WTC11 (cell line): ENCODE measurements around the gene SUPT3H. TPM values are rescaled to one million over a fixed set of nuclear protein-coding genes. Genes with fewer than 3 reads are reported as not detected.

Source experiments
- ATAC-seq: fragments of 200-7000 bp; cut with Tn5 transposase; 2 replicates; pipeline ENCODE4 v1.10.0; 2021; ENCODE audit warnings: mild to moderate bottlenecking, moderate library complexity
- CTCF ChIA-PET: fragments of 300-600 bp; sonication (Branson Sonifier 250); formaldehyde crosslinking; loops from one replicate; lab custom pipeline; 2021; ENCODE audit warnings: antibody characterized with exemption; lab: Charles Lee
- POLR2A ChIA-PET: fragments of 350-600 bp; sonication (Branson Sonifier 250); formaldehyde crosslinking; loops from one replicate; lab custom pipeline; 2021; ENCODE audit warnings: antibody characterized with exemption; lab: Charles Lee
- DNase-seq: peaks from one replicate; pipeline ENCODE4 v3.0.0; 2021; ENCODE audit warnings: low spot score
- H3K27ac Mint-ChIP-seq: 2 replicates; pipeline ENCODE4 v1.8.0; 2021; ENCODE audit warnings: mixed read lengths
- H3K27me3 Mint-ChIP-seq: 2 replicates; pipeline ENCODE4 v1.8.0; 2021; ENCODE audit warnings: low read depth, mild to moderate bottlenecking, moderate library complexity, mixed read lengths
- H3K36me3 Mint-ChIP-seq: 2 replicates; pipeline ENCODE4 v1.8.0; 2021; ENCODE audit warnings: mixed read lengths
- H3K4me1 Mint-ChIP-seq: 2 replicates; pipeline ENCODE4 v1.8.0; 2022; ENCODE audit warnings: mixed read lengths
- H3K4me3 Mint-ChIP-seq: 2 replicates; pipeline ENCODE4 v1.8.0; 2021; ENCODE audit warnings: mild to moderate bottlenecking, moderate library complexity, mixed read lengths
- H3K9me3 Mint-ChIP-seq: 2 replicates; pipeline ENCODE4 v1.8.0; 2021; ENCODE audit warnings: mixed read lengths
- ATF1 ChIP-seq: sonication (generic); formaldehyde crosslinking; IDR thresholded peaks from 2 replicates; pipeline ENCODE4 v1.8.1; 2023; ENCODE audit warnings: mild to moderate bottlenecking, moderate library complexity, missing genetic modification reagents
- CBFB ChIP-seq: sonication (generic); formaldehyde crosslinking; IDR thresholded peaks from 2 replicates; pipeline ENCODE4 v1.8.1; 2022; ENCODE audit warnings: mild to moderate bottlenecking, low read depth, missing genetic modification reagents
- CREB1 ChIP-seq: sonication (generic); formaldehyde crosslinking; IDR thresholded peaks from 2 replicates; pipeline ENCODE4 v1.8.0; 2023; ENCODE audit warnings: mild to moderate bottlenecking, missing genetic modification reagents
- ELF4 ChIP-seq: sonication (generic); formaldehyde crosslinking; IDR thresholded peaks from 2 replicates; pipeline ENCODE4 v1.8.1; 2022; ENCODE audit warnings: low read depth, mild to moderate bottlenecking, moderate library complexity, missing genetic modification reagents
- ESRRA ChIP-seq: sonication (generic); formaldehyde crosslinking; IDR thresholded peaks from 2 replicates; pipeline ENCODE4 v1.8.1; 2022; ENCODE audit warnings: mild to moderate bottlenecking, missing genetic modification reagents, borderline replicate concordance
- GRHL2 ChIP-seq: fragments of 250-450 bp; sonication (Bioruptor Pico); IDR thresholded peaks from 2 replicates; pipeline ENCODE4 v1.8.0; 2022; ENCODE audit warnings: mild to moderate bottlenecking, moderate library complexity; ENCODE audit not compliant: insufficient replicate concordance, severe bottlenecking
- NFYB ChIP-seq: sonication (generic); formaldehyde crosslinking; conservative IDR thresholded peaks from 2 replicates; pipeline ENCODE4 v1.8.0; 2022; ENCODE audit warnings: low read depth, missing genetic modification reagents
- SMAD4 ChIP-seq: sonication (generic); formaldehyde crosslinking; IDR thresholded peaks from 2 replicates; pipeline ENCODE4 v1.8.0; 2022; ENCODE audit warnings: mild to moderate bottlenecking, missing genetic modification reagents
- TCF7 ChIP-seq: sonication (generic); formaldehyde crosslinking; IDR thresholded peaks from 2 replicates; pipeline ENCODE4 v1.8.0; 2022; ENCODE audit warnings: mild to moderate bottlenecking, low read depth, missing genetic modification reagents, moderate library complexity
- TEAD4 ChIP-seq: sonication (generic); formaldehyde crosslinking; IDR thresholded peaks from 2 replicates; pipeline ENCODE4 v1.8.0; 2022; ENCODE audit warnings: mild to moderate bottlenecking, missing genetic modification reagents
- ZNF396 ChIP-seq: fragments of 250-450 bp; sonication (Bioruptor Pico); IDR thresholded peaks from 2 replicates; pipeline ENCODE4 v1.8.0; 2021; ENCODE audit warnings: mild to moderate bottlenecking, moderate library complexity, borderline replicate concordance
- total RNA-seq: library from RNA; stranded (reverse); gene quantifications from 3 replicates; pipeline ENCODE4 v1.2.3, GENCODE V29; 2021
- TF ChIP-seq, protein P1 (sequence below): fragments of 250-450 bp; sonication (Bioruptor Pico); IDR thresholded peaks from 2 replicates; pipeline ENCODE4 v1.9.0; 2021; ENCODE audit warnings: mild to moderate bottlenecking
- TF ChIP-seq, protein P2 (sequence below): sonication (generic); formaldehyde crosslinking; IDR thresholded peaks from 2 replicates; pipeline ENCODE4 v1.8.0; 2022; ENCODE audit warnings: mild to moderate bottlenecking, missing genetic modification reagents
- TF ChIP-seq, protein P3 (sequence below): sonication (generic); formaldehyde crosslinking; IDR thresholded peaks from 2 replicates; pipeline ENCODE4 v1.8.1; 2023; ENCODE audit warnings: mild to moderate bottlenecking, missing genetic modification reagents, moderate library complexity
- TF ChIP-seq, protein P4 (sequence below): fragments of 250-450 bp; sonication (Bioruptor Pico); IDR thresholded peaks from 2 replicates; pipeline ENCODE4 v1.9.0; 2021; ENCODE audit warnings: mild to moderate bottlenecking, borderline replicate concordance
- TF ChIP-seq, protein P5 (sequence below): sonication (generic); formaldehyde crosslinking; IDR thresholded peaks from 2 replicates; pipeline ENCODE4 v1.8.1; 2022; ENCODE audit warnings: mild to moderate bottlenecking, missing genetic modification reagents, moderate library complexity, borderline replicate concordance
- TF ChIP-seq, protein P6 (sequence below): sonication (generic); formaldehyde crosslinking; IDR thresholded peaks from 2 replicates; pipeline ENCODE4 v1.8.1; 2023; ENCODE audit warnings: mild to moderate bottlenecking, missing genetic modification reagents, borderline replicate concordance
- TF ChIP-seq, protein P7 (sequence below): sonication (generic); formaldehyde crosslinking; IDR thresholded peaks from 2 replicates; pipeline ENCODE4 v1.8.0; 2022; ENCODE audit warnings: mild to moderate bottlenecking, missing genetic modification reagents

The SUPT3H gene
- total RNA-seq, 1 experiment from 2014 or later = 15.3 TPM

DNA sequence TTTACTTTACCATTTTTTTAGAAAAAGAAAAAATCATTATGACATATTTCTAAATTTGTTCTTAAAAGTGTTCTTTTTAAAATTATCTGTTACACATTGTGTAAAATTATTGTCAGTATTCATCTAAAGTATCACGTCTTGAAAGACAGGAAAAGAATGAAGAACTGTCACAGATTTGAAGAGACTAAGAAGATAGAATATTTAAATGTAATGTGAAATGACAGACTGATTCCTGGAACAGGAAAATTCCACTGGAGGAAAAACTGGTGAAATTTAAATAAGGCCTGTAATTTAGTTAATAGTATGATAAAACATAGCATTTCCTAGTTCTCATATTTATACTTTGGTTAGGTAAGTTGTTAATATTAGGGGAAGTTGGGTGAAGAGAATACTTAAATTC, 102.4 kb downstream of the SUPT3H start:
- ATAC-seq (no peak), DNase-seq (no peak)
- CTCF ChIA-PET = no interaction called here
- no peak overlapping the region for H3K27ac Mint-ChIP-seq
- peaks cover 8% of the 10 kb centered on the region for H3K4me1 Mint-ChIP-seq
- H3K4me3 Mint-ChIP-seq = no peak overlapping the region
- H3K27me3 Mint-ChIP-seq = no peaks in the 10 kb centered on the region
- peaks cover 56% of the 10 kb centered on the region for H3K9me3 Mint-ChIP-seq
- POLR2A ChIA-PET = no interaction called here
- H3K36me3 Mint-ChIP-seq = peaks cover 55% of the 10 kb centered on the region
- TF ChIP-seq, protein P1, sequence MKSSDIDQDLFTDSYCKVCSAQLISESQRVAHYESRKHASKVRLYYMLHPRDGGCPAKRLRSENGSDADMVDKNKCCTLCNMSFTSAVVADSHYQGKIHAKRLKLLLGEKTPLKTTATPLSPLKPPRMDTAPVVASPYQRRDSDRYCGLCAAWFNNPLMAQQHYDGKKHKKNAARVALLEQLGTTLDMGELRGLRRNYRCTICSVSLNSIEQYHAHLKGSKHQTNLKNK (CRISPR knock-in tag) = no peak
- TF ChIP-seq, protein P2, sequence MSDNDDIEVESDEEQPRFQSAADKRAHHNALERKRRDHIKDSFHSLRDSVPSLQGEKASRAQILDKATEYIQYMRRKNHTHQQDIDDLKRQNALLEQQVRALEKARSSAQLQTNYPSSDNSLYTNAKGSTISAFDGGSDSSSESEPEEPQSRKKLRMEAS = no peak
- no peak for TF ChIP-seq TEAD4 (CRISPR knock-in tag)
- TF ChIP-seq GRHL2 (CRISPR knock-in tag) = no peak
- no peak for TF ChIP-seq CBFB (CRISPR knock-in tag)
- no peak for TF ChIP-seq SMAD4
- no peak for TF ChIP-seq ATF1 (CRISPR knock-in tag)
- TF ChIP-seq ZNF396 (CRISPR knock-in tag) = no peak
- TF ChIP-seq, protein P3, sequence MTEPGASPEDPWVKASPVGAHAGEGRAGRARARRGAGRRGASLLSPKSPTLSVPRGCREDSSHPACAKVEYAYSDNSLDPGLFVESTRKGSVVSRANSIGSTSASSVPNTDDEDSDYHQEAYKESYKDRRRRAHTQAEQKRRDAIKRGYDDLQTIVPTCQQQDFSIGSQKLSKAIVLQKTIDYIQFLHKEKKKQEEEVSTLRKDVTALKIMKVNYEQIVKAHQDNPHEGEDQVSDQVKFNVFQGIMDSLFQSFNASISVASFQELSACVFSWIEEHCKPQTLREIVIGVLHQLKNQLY (CRISPR knock-in tag) = no peak
- TF ChIP-seq TCF7 (CRISPR knock-in tag) = no peak
- TF ChIP-seq, protein P4, sequence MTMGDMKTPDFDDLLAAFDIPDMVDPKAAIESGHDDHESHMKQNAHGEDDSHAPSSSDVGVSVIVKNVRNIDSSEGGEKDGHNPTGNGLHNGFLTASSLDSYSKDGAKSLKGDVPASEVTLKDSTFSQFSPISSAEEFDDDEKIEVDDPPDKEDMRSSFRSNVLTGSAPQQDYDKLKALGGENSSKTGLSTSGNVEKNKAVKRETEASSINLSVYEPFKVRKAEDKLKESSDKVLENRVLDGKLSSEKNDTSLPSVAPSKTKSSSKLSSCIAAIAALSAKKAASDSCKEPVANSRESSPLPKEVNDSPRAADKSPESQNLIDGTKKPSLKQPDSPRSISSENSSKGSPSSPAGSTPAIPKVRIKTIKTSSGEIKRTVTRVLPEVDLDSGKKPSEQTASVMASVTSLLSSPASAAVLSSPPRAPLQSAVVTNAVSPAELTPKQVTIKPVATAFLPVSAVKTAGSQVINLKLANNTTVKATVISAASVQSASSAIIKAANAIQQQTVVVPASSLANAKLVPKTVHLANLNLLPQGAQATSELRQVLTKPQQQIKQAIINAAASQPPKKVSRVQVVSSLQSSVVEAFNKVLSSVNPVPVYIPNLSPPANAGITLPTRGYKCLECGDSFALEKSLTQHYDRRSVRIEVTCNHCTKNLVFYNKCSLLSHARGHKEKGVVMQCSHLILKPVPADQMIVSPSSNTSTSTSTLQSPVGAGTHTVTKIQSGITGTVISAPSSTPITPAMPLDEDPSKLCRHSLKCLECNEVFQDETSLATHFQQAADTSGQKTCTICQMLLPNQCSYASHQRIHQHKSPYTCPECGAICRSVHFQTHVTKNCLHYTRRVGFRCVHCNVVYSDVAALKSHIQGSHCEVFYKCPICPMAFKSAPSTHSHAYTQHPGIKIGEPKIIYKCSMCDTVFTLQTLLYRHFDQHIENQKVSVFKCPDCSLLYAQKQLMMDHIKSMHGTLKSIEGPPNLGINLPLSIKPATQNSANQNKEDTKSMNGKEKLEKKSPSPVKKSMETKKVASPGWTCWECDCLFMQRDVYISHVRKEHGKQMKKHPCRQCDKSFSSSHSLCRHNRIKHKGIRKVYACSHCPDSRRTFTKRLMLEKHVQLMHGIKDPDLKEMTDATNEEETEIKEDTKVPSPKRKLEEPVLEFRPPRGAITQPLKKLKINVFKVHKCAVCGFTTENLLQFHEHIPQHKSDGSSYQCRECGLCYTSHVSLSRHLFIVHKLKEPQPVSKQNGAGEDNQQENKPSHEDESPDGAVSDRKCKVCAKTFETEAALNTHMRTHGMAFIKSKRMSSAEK (CRISPR knock-in tag) = no peak
- no peak for TF ChIP-seq NFYB (CRISPR knock-in tag)
- TF ChIP-seq, protein P5, sequence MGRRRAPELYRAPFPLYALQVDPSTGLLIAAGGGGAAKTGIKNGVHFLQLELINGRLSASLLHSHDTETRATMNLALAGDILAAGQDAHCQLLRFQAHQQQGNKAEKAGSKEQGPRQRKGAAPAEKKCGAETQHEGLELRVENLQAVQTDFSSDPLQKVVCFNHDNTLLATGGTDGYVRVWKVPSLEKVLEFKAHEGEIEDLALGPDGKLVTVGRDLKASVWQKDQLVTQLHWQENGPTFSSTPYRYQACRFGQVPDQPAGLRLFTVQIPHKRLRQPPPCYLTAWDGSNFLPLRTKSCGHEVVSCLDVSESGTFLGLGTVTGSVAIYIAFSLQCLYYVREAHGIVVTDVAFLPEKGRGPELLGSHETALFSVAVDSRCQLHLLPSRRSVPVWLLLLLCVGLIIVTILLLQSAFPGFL = no peak
- no peak for TF ChIP-seq CREB1 (CRISPR knock-in tag)
- TF ChIP-seq, protein P6, sequence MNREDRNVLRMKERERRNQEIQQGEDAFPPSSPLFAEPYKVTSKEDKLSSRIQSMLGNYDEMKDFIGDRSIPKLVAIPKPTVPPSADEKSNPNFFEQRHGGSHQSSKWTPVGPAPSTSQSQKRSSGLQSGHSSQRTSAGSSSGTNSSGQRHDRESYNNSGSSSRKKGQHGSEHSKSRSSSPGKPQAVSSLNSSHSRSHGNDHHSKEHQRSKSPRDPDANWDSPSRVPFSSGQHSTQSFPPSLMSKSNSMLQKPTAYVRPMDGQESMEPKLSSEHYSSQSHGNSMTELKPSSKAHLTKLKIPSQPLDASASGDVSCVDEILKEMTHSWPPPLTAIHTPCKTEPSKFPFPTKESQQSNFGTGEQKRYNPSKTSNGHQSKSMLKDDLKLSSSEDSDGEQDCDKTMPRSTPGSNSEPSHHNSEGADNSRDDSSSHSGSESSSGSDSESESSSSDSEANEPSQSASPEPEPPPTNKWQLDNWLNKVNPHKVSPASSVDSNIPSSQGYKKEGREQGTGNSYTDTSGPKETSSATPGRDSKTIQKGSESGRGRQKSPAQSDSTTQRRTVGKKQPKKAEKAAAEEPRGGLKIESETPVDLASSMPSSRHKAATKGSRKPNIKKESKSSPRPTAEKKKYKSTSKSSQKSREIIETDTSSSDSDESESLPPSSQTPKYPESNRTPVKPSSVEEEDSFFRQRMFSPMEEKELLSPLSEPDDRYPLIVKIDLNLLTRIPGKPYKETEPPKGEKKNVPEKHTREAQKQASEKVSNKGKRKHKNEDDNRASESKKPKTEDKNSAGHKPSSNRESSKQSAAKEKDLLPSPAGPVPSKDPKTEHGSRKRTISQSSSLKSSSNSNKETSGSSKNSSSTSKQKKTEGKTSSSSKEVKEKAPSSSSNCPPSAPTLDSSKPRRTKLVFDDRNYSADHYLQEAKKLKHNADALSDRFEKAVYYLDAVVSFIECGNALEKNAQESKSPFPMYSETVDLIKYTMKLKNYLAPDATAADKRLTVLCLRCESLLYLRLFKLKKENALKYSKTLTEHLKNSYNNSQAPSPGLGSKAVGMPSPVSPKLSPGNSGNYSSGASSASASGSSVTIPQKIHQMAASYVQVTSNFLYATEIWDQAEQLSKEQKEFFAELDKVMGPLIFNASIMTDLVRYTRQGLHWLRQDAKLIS (CRISPR knock-in tag) = no peak
- TF ChIP-seq, protein P7, sequence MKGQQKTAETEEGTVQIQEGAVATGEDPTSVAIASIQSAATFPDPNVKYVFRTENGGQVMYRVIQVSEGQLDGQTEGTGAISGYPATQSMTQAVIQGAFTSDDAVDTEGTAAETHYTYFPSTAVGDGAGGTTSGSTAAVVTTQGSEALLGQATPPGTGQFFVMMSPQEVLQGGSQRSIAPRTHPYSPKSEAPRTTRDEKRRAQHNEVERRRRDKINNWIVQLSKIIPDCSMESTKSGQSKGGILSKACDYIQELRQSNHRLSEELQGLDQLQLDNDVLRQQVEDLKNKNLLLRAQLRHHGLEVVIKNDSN (CRISPR knock-in tag) = no peak
- TF ChIP-seq ELF4 (CRISPR knock-in tag) = no peak
- TF ChIP-seq ESRRA (CRISPR knock-in tag) = no peak
